ENCODE results near the gene ELL2.

- TF ChIP-seq CTCF (IDR thresholded peaks at IDR 0.05) (no peak), EZH2 (IDR thresholded peaks at IDR 0.05; ENCODE audit: borderline replicate concordance, insufficient read depth, low read depth, low read length, poor library complexity, severe bottlenecking) (no peak)
Observed at GRCh38 chr5:95951916-95952315, 9.7 kb downstream of the ELL2 start.
